Measurements from ENCODE around the gene CMTM5. TPM values are rescaled to one million over a fixed set of nuclear protein-coding genes. Genes with fewer than 3 reads are reported as not detected.

The CMTM5 gene
- total RNA-seq, 1 experiment from 2014 or later = not detected

GRCh38 chr14:23344481-23344880 is 32.4 kb upstream of the CMTM5 start:
- intact Hi-C loops (cut with micrococcal nuclease; ENCODE audit: unreplicated experiment) = no loop called here
- ChIA-PET POLR2A (no interaction called here), CTCF (interaction anchor here (1.0 kb wide), 1 partner anchor 18 kb away, joined by 3 read pairs; no protein-coding TSS in a partner anchor)
- no TSS peak for BruUV-seq (replicated peaks)
- ATAC-seq (no peak), DNase-seq (ENCODE audit: low read depth, low spot score) (no peak)
- H3K4me3 ChIP-seq (ENCODE audit: low read depth in 2 of 2, low read length in 2 of 2) = no peak overlapping the region
- H3K9me3 ChIP-seq (ENCODE audit: control insufficient read depth, insufficient read depth, low read depth, low read length) = no peaks in the 10 kb centered on the region
- H3K4me1 ChIP-seq (ENCODE audit: control insufficient read depth, insufficient read depth, low read length) = no peaks in the 10 kb centered on the region
- in situ Hi-C loops (cut with HindIII; ENCODE audit: low pct_unique_long_range_greater_than_20kb, low sequenced_read_pairs) = no loop called here
- no peak for TF ChIP-seq TCF7L2 (IDR thresholded peaks at IDR 0.05; ENCODE audit: low read depth, low read length)
- TF ChIP-seq REST (IDR thresholded peaks at IDR 0.05; ENCODE audit: insufficient read depth in 1 of 2, low read depth in 2 of 2, low read length in 1 of 2) = no peak
- no peak for TF ChIP-seq SIN3A (IDR thresholded peaks at IDR 0.05; ENCODE audit: borderline replicate concordance, insufficient read depth, low read depth, low read length)
- TF ChIP-seq, protein P1, sequence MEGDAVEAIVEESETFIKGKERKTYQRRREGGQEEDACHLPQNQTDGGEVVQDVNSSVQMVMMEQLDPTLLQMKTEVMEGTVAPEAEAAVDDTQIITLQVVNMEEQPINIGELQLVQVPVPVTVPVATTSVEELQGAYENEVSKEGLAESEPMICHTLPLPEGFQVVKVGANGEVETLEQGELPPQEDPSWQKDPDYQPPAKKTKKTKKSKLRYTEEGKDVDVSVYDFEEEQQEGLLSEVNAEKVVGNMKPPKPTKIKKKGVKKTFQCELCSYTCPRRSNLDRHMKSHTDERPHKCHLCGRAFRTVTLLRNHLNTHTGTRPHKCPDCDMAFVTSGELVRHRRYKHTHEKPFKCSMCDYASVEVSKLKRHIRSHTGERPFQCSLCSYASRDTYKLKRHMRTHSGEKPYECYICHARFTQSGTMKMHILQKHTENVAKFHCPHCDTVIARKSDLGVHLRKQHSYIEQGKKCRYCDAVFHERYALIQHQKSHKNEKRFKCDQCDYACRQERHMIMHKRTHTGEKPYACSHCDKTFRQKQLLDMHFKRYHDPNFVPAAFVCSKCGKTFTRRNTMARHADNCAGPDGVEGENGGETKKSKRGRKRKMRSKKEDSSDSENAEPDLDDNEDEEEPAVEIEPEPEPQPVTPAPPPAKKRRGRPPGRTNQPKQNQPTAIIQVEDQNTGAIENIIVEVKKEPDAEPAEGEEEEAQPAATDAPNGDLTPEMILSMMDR (IDR thresholded peaks at IDR 0.05) = no peak
- TF ChIP-seq POLR2AphosphoS5 (IDR thresholded peaks at IDR 0.05; ENCODE audit: low read depth, low read length) = no peak
- no peak overlapping the region for H3K27ac ChIP-seq (ENCODE audit: low read length)
- no peaks in the 10 kb centered on the region; the same call in 1 of the 2 replicates for H3K27me3 ChIP-seq (ENCODE audit: control insufficient read depth, insufficient read depth, low read length)
- no peaks in the 10 kb centered on the region for H3K36me3 ChIP-seq (ENCODE audit: control insufficient read depth, insufficient read depth, low read length)

DNA sequence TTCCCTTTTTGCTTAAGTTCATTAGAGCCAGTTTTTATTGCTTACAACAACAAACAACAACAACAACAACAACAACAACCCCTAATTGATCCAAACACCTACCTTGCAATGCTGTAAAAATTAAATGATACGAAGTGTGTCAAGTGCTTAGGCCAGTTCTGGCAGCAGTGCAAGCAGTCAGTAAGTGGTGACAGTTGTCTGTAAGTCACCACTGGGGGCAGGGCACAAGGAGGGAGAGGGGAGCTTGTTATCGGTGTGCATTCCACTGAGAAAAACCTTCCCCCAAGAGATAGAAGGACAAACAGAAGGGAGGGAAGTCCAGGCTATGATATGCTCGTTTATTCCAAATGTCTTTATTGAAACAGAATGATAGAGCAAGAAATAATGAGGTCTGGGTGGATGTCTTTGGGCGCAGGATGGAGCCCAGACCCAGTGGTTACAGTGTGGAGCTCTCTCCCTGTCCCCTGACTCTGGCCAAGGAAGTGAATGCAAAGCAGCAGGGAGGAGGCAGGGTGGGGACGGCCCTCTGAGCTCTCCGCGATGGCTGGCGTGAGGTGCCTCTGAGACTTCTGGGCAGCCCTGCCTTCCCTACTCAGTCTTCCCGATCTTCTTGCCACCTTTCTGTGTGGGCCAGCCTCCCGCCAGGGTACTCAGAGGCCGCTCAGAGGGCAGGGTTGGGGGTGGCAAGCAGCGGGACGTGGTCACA is 30.7 kb upstream of the CMTM5 start:
- H3K27ac ChIP-seq (ENCODE audit: low read length) = no peak overlapping the region

More for the DNA sequence above, 30.7 kb upstream of the CMTM5 start:
- ATAC-seq (no peak; the same call in 1 of the 2 replicates), DNase-seq (ENCODE audit: low read depth, low spot score) (no peak)
- intact Hi-C loops (cut with micrococcal nuclease; ENCODE audit: unreplicated experiment) (no loop called here), in situ Hi-C loops (cut with HindIII; ENCODE audit: low pct_unique_long_range_greater_than_20kb, low sequenced_read_pairs) (no loop called here)
- no peaks in the 10 kb centered on the region for H3K9me3 ChIP-seq (ENCODE audit: control insufficient read depth, insufficient read depth, low read depth, low read length)
- no peak overlapping the region for H3K4me3 ChIP-seq (ENCODE audit: low read depth in 2 of 2, low read length in 2 of 2)
- no peaks in the 10 kb centered on the region; the same call in 1 of the 2 replicates for H3K27me3 ChIP-seq (ENCODE audit: control insufficient read depth, insufficient read depth, low read length)
- no peaks in the 10 kb centered on the region for H3K36me3 ChIP-seq (ENCODE audit: control insufficient read depth, insufficient read depth, low read length)
- TF ChIP-seq, protein P1 (IDR thresholded peaks at IDR 0.05) = no peak; the same call in 1 of the 2 replicates
- no peak for TF ChIP-seq REST (IDR thresholded peaks at IDR 0.05; ENCODE audit: insufficient read depth in 1 of 2, low read depth in 2 of 2, low read length in 1 of 2)
- no peak for TF ChIP-seq SIN3A (IDR thresholded peaks at IDR 0.05; ENCODE audit: borderline replicate concordance, insufficient read depth, low read depth, low read length)
- TF ChIP-seq TCF7L2 (IDR thresholded peaks at IDR 0.05; ENCODE audit: low read depth, low read length) = no peak
- TF ChIP-seq POLR2AphosphoS5 (IDR thresholded peaks at IDR 0.05; ENCODE audit: low read depth, low read length) = no peak
- ChIA-PET POLR2A (no interaction called here), CTCF (no interaction called here)
- no peaks in the 10 kb centered on the region for H3K4me1 ChIP-seq (ENCODE audit: control insufficient read depth, insufficient read depth, low read length)
- BruUV-seq (replicated peaks) = no TSS peak
